HG02571 (cell line): ENCODE data around the gene RASSF8.
"Not testable (repeated sequence)": the region's sequence is repeated elsewhere in the genome, so short reads cannot be mapped to it uniquely, and the experiment has no call there.

ENCODE experiments used
- ATAC-seq: cut with Tn5 transposase; IDR thresholded peaks from one replicate; pipeline ENCODE4 v1.9.1; 2021; ENCODE audit warnings: mild to moderate bottlenecking, moderate library complexity; ENCODE audit not compliant: unreplicated experiment

Gene RASSF8

GRCh38 chr12:26054383-26054782 is 95.9 kb downstream of the RASSF8 start:
- no peak for ATAC-seq

GRCh38 chr12:26055087-26055486 is 96.6 kb downstream of the RASSF8 start:
- no peak for ATAC-seq

GRCh38 chr12:26056335-26056734 is 97.9 kb downstream of the RASSF8 start:
- ATAC-seq: no peak

GRCh38 chr12:26057271-26057670 is 98.8 kb downstream of the RASSF8 start:
- ATAC-seq: not testable (repeated sequence)

GRCh38 chr12:26058308-26058707 is 99.8 kb downstream of the RASSF8 start:
- ATAC-seq: no peak

- ATAC-seq: no peak
Observed at GRCh38 chr12:26058818-26059217, 100.3 kb downstream of the RASSF8 start.

- ATAC-seq: no peak
Observed at GRCh38 chr12:26062006-26062405, 103.5 kb downstream of the RASSF8 start.

GRCh38 chr12:26062566-26062965 is 104.1 kb downstream of the RASSF8 start:
- ATAC-seq: no peak

GRCh38 chr12:26065451-26065850 is 107.0 kb downstream of the RASSF8 start:
- ATAC-seq: no peak

GRCh38 chr12:26068503-26068902 is 110.0 kb downstream of the RASSF8 start:
- no peak for ATAC-seq

- ATAC-seq: no peak
Observed at GRCh38 chr12:26069796-26070195, 111.3 kb downstream of the RASSF8 start.

GRCh38 chr12:26077915-26078702 is 119.6 kb downstream of the RASSF8 start:
- ATAC-seq: no peak

- ATAC-seq: no peak
Observed at GRCh38 chr12:26080911-26081310, 122.4 kb downstream of the RASSF8 start.

GRCh38 chr12:26086936-26087335 is 128.5 kb downstream of the RASSF8 start:
- ATAC-seq: no peak

- ATAC-seq: peak; percentile 97
Observed at GRCh38 chr12:26088998-26089397, 130.5 kb downstream of the RASSF8 start.

- no peak for ATAC-seq
Observed at GRCh38 chr12:26090836-26091510, 132.5 kb downstream of the RASSF8 start.

- no peak for ATAC-seq
Observed at GRCh38 chr12:26091822-26092221, 133.3 kb downstream of the RASSF8 start.

GRCh38 chr12:26092346-26093105 is 134.0 kb downstream of the RASSF8 start:
- no peak for ATAC-seq

- no peak for ATAC-seq
Observed at GRCh38 chr12:26095186-26095585, 136.7 kb downstream of the RASSF8 start.

GRCh38 chr12:26096036-26096435 is 137.6 kb downstream of the RASSF8 start:
- no peak for ATAC-seq

GRCh38 chr12:26097046-26097878 is 138.8 kb downstream of the RASSF8 start:
- ATAC-seq: peak; percentile 85
